Neuronal stem cell (in vitro differentiated cells): ENCODE measurements around the gene PPM1L.
A peak's percentile ranks its signal among the peaks of the same experiment; 100 is the strongest.

Experiments used
- DNase-seq: peaks from one replicate; pipeline ENCODE4 v3.0.0-alpha.2; 2013; ENCODE audit warnings: low spot score
- H2AFZ ChIP-seq: one replicate; pipeline ENCODE4 v1.6.1; 2013; ENCODE audit warnings: mild to moderate bottlenecking, low read length, inconsistent platforms
- H2AK5ac ChIP-seq: 2 replicates; pipeline ENCODE4 v1.6.1; 2013; ENCODE audit warnings: low read depth, mild to moderate bottlenecking, inconsistent platforms, low read length, moderate library complexity, mixed read lengths
- H2BK120ac ChIP-seq: 2 replicates; pipeline ENCODE4 v1.6.1; 2013; ENCODE audit warnings: low read depth, mild to moderate bottlenecking, inconsistent platforms, low read length, moderate library complexity, mixed read lengths
- H2BK12ac ChIP-seq: one replicate; pipeline ENCODE4 v1.6.1; 2013; ENCODE audit warnings: low read length, inconsistent platforms
- H2BK15ac ChIP-seq: 2 replicates; pipeline ENCODE4 v1.6.1; 2013; ENCODE audit warnings: mild to moderate bottlenecking, low read length, inconsistent platforms, mixed read lengths
- H2BK5ac ChIP-seq: one replicate; pipeline ENCODE4 v1.6.1; 2013; ENCODE audit warnings: inconsistent platforms, mild to moderate bottlenecking, low read length, moderate library complexity
- H3K14ac ChIP-seq: one replicate; pipeline ENCODE4 v1.6.1; 2013; ENCODE audit warnings: low read length, inconsistent platforms
- H3K18ac ChIP-seq: 2 replicates; pipeline ENCODE4 v1.6.1; 2013; ENCODE audit warnings: low read length, inconsistent platforms
- H3K23ac ChIP-seq: 2 replicates; pipeline ENCODE4 v1.6.1; 2013; ENCODE audit warnings: low read depth, mild to moderate bottlenecking, mixed read lengths, low read length, inconsistent platforms; ENCODE audit not compliant: poor library complexity
- H3K27ac ChIP-seq: replicated peaks from 3 replicates; pipeline ENCODE4 v1.5.1; 2013; ENCODE audit warnings: low read length, inconsistent platforms
- H3K27me3 ChIP-seq, 3 experiments: 2 replicates each; pipeline ENCODE4 v1.6.1; 2013; ENCODE audit warnings: low read length in 3 of 3, mild to moderate bottlenecking in 2 of 3, inconsistent platforms in 1 of 3, low read depth in 1 of 3, mixed read lengths in 1 of 3, moderate library complexity in 1 of 3; ENCODE audit not compliant: control insufficient read depth in 3 of 3, insufficient read depth in 3 of 3
- H3K36me3 ChIP-seq, 2 donors: replicated peaks in 1 of 2; 2 replicates each; pipeline ENCODE4 v1.6.1; 2013; ENCODE audit warnings: low read length in 2 of 2; ENCODE audit not compliant: control insufficient read depth in 2 of 2, insufficient read depth in 2 of 2
- H3K4ac ChIP-seq: 2 replicates; pipeline ENCODE4 v1.6.1; 2013; ENCODE audit warnings: inconsistent platforms, mild to moderate bottlenecking, low read length, moderate library complexity
- H3K4me1 ChIP-seq, 2 donors: 1 replicate in 1 of 2; 2 replicates in 1 of 2; pipeline ENCODE4 v1.6.1; 2013; ENCODE audit warnings: low read length in 2 of 2, low read depth in 1 of 2; ENCODE audit not compliant: control insufficient read depth in 2 of 2, insufficient read depth in 1 of 2
- H3K4me2 ChIP-seq: one replicate; pipeline ENCODE4 v1.6.1; 2013; ENCODE audit warnings: mild to moderate bottlenecking, low read length, inconsistent platforms; ENCODE audit not compliant: insufficient read depth, poor library complexity, severe bottlenecking
- H3K4me3 ChIP-seq, 2 donors: 2 replicates each; pipeline ENCODE4 v1.5.1; 2013; ENCODE audit warnings: low read length in 2 of 2, mild to moderate bottlenecking in 2 of 2, inconsistent platforms in 1 of 2, moderate library complexity in 1 of 2
- H3K79me1 ChIP-seq: one replicate; pipeline ENCODE4 v1.6.1; 2013; ENCODE audit warnings: low read depth, mild to moderate bottlenecking, inconsistent platforms, low read length, moderate library complexity
- H3K9ac ChIP-seq: one replicate; pipeline ENCODE4 v1.6.1; 2013; ENCODE audit warnings: mild to moderate bottlenecking, low read depth, low read length, inconsistent platforms; ENCODE audit not compliant: poor library complexity
- H3K9me3 ChIP-seq, 2 donors: replicated peaks in 1 of 2; 2 replicates each; pipeline versions ENCODE3 to v1.6.1; 2013; ENCODE audit warnings: low read length in 2 of 2, mild to moderate bottlenecking in 2 of 2, inconsistent platforms in 1 of 2, low read depth in 1 of 2, mixed read lengths in 1 of 2, moderate library complexity in 1 of 2; ENCODE audit not compliant: control insufficient read depth in 2 of 2, insufficient read depth in 1 of 2
- H4K8ac ChIP-seq: one replicate; pipeline ENCODE4 v1.6.1; 2013; ENCODE audit warnings: low read depth, mild to moderate bottlenecking, inconsistent platforms, low read length, moderate library complexity
- H4K91ac ChIP-seq: one replicate; pipeline ENCODE4 v1.6.1; 2013; ENCODE audit warnings: low read length, low read depth, mild to moderate bottlenecking, inconsistent platforms; ENCODE audit not compliant: poor library complexity
- WGBS, 2 donors: extraction: QIAGEN DNeasy Blood & Tissue Kit; methylation state at CpG; one replicate each; pipeline ENCODE4 v1.1.7; 2013; ENCODE audit warnings: missing lambda C conversion rate in 2 of 2, mixed read lengths in 1 of 2; ENCODE audit not compliant: insufficient read length in 2 of 2, insufficient replicate concordance in 1 of 2; ENCODE audit errors: extremely low coverage in 2 of 2; 5-methylcytosine and 5-hydroxymethylcytosine counted together

The PPM1L gene

DNA sequence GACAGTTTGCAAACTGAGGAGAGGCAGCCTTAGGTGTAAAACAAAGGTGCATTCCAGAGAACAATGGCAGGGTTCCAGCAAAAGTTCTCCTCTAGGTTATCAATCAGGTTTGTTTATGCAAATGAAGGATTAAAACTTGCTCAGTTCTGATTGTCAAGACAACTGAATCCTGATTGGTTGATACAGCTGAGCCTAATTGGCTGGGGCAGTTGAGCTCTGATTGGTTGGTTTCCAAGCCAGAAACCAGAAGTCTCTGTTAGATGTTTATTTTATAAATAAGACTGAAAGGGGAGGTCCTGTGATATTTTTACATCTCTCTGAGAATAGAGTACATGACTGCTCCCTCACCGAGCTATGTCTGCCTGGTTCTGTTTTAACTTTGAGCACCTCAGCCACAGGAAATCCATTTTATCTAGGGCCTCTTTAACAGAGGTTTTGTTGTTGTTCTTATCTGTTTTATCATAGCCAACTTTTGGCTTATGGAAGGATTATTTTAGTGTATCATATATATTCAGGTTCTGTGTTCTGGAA, 37.8 kb downstream of the PPM1L start:
- H3K14ac ChIP-seq: no peak overlapping the region
- H4K8ac ChIP-seq: no peak overlapping the region
- no peak overlapping the region for H2BK12ac ChIP-seq
- no peak overlapping the region for H2BK5ac ChIP-seq
- no peaks in the 10 kb centered on the region for H3K9me3 ChIP-seq
- H2AK5ac ChIP-seq: no peak overlapping the region
- no peak overlapping the region for H3K23ac ChIP-seq
- no peaks in the 10 kb centered on the region for H3K27me3 ChIP-seq
- H3K4me2 ChIP-seq: no peak overlapping the region
- WGBS, 2 donors: no CpG with 5 or more reads among the region's 1 CpG
- no peak overlapping the region for H3K9ac ChIP-seq
- H4K91ac ChIP-seq: no peak overlapping the region
- H2AFZ ChIP-seq: no peak overlapping the region
- H3K18ac ChIP-seq: no peak overlapping the region
- no peak overlapping the region for H2BK120ac ChIP-seq
- no peak overlapping the region for H3K27ac ChIP-seq
- no peaks in the 10 kb centered on the region for H3K79me1 ChIP-seq
- no peaks in the 10 kb centered on the region for H3K36me3 ChIP-seq
- H3K4ac ChIP-seq: no peak overlapping the region
- no peak for DNase-seq
- H3K4me3 ChIP-seq: no peak overlapping the region
- H2BK15ac ChIP-seq: no peak overlapping the region
- H3K4me1 ChIP-seq: peaks cover 0 to 6% of the 10 kb centered on the region in 2 donors

DNA sequence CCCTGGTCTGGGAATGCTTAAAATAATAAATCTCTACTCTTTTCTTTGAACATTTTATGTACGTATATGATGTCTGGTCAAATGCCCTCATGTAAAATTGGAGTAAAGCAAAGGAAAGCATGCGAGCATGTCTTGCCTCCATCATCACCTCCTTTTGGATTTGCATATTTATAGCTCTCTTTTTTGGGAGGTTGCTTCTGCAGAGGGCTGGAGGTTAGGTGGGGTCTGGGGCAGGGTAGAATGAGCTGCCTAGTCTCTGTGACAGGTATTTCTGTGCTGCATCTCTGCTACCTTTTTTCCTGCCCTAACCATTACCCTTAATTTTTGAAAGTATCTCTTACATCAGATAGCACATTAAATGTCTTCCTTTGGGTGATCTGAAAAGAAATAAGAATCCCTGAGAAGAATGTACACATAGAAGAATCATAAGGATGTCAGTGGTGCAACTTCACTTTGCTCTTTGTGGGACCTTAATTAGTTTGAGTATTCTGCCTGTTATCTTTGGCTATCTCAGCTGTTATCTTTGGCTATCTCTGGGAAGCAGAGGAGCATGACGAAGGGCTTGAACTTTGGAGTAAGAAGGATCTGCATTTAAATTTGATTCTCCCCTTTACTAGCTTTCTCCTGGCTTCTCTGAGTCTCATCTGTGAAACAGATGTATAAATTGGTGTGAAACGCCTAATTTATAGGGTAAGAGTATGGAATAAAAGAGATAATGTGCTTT, 40.2 kb downstream of the PPM1L start:
- H3K79me1 ChIP-seq: no peaks in the 10 kb centered on the region
- H3K4me3 ChIP-seq: no peak overlapping the region
- no peak overlapping the region for H2AK5ac ChIP-seq
- no peak overlapping the region for H2BK120ac ChIP-seq
- no peak overlapping the region for H3K18ac ChIP-seq
- no peak overlapping the region for H3K4me2 ChIP-seq
- peaks cover 0 to 6% of the 10 kb centered on the region in 2 donors for H3K4me1 ChIP-seq
- H2BK12ac ChIP-seq: no peak overlapping the region
- no peak overlapping the region for H3K4ac ChIP-seq
- no peaks in the 10 kb centered on the region for H3K27me3 ChIP-seq
- no peak overlapping the region for H3K14ac ChIP-seq
- H4K91ac ChIP-seq: no peak overlapping the region
- H3K9me3 ChIP-seq: no peaks in the 10 kb centered on the region
- DNase-seq: no peak
- H4K8ac ChIP-seq: no peak overlapping the region
- H3K27ac ChIP-seq: no peak overlapping the region
- H3K23ac ChIP-seq: no peak overlapping the region
- H3K36me3 ChIP-seq: no peaks in the 10 kb centered on the region
- no peak overlapping the region for H2BK5ac ChIP-seq
- H3K9ac ChIP-seq: no peak overlapping the region
- no peak overlapping the region for H2AFZ ChIP-seq
- H2BK15ac ChIP-seq: no peak overlapping the region
- WGBS, 2 donors: no CpG with 5 or more reads among the region's 4 CpGs

DNA sequence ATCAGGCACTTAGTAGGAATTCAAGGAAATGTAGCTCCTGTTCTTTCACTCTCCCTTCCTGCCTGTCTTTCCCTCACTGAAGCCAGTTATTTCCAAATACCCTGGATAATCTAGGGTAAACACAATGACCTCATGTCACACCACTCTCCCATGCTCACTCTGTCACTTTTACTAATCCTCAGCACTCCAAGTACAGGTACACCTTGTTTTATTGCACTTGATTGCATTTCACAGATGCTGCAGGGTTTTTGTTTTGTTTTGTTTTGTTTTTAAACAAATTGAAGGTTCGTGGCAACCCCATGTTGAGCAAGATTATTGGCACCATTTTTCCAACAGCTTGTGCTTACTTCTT, 40.8 kb downstream of the PPM1L start:
- Histone ChIP-seq H3K4me2 (no peak overlapping the region), H3K9ac (no peak overlapping the region), H3K27ac (no peak overlapping the region), H2AFZ (no peak overlapping the region), H4K8ac (no peak overlapping the region), H3K36me3 (no peaks in the 10 kb centered on the region), H2AK5ac (no peak overlapping the region), H3K23ac (no peak overlapping the region), H3K4ac (no peak overlapping the region), H4K91ac (no peak overlapping the region), H3K79me1 (no peaks in the 10 kb centered on the region), H3K4me1 (peaks cover 0 to 6% of the 10 kb centered on the region in 2 donors), H3K14ac (no peak overlapping the region), H2BK5ac (no peak overlapping the region), H3K18ac (no peak overlapping the region), H2BK120ac (no peak overlapping the region), H3K27me3 (no peaks in the 10 kb centered on the region), H3K4me3 (no peak overlapping the region), H2BK12ac (no peak overlapping the region), H3K9me3 (no peaks in the 10 kb centered on the region), H2BK15ac (no peak overlapping the region)
- DNase-seq: no peak
- no CpG with 5 or more reads among the region's 1 CpG for WGBS, 2 donors

DNA sequence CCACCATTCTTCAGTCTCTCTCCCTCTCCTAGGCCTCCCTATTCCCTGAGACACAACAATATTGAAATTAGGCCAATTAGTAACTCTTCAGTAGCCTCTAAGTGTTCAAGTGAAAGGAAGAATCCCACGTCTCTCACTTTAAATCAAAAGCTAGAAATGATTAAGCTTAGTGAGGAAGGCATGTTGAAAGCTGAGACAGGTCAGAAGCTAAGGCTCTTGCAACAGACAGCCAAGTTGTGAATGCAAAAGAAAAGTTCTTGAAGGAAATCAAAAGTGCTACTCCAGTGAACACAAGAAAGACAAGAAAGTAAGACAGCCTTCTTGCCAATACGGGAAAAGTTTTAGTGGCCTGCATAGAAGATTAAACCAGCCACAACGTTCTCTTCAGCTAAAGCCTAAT, 41.3 kb downstream of the PPM1L start:
- H3K18ac ChIP-seq: no peak overlapping the region
- no peak overlapping the region for H4K91ac ChIP-seq
- H2BK15ac ChIP-seq: no peak overlapping the region
- H3K4ac ChIP-seq: no peak overlapping the region
- no peak for DNase-seq
- no peak overlapping the region for H3K9ac ChIP-seq
- H3K9me3 ChIP-seq: no peaks in the 10 kb centered on the region
- no peaks in the 10 kb centered on the region for H3K79me1 ChIP-seq
- H2AFZ ChIP-seq: no peak overlapping the region
- no peak overlapping the region for H3K14ac ChIP-seq
- H3K27ac ChIP-seq: peak overlapping the region; percentile 5
- no peak overlapping the region for H4K8ac ChIP-seq
- no CpG with 5 or more reads among the region's 3 CpGs for WGBS, 2 donors
- no peak overlapping the region for H3K4me2 ChIP-seq
- no peak overlapping the region for H2AK5ac ChIP-seq
- H3K27me3 ChIP-seq: no peaks in the 10 kb centered on the region
- H3K4me1 ChIP-seq: peaks cover 0 to 9% of the 10 kb centered on the region in 2 donors
- no peak overlapping the region for H3K23ac ChIP-seq
- H2BK5ac ChIP-seq: no peak overlapping the region
- no peak overlapping the region for H2BK120ac ChIP-seq
- no peaks in the 10 kb centered on the region for H3K36me3 ChIP-seq
- H3K4me3 ChIP-seq: no peak overlapping the region
- H2BK12ac ChIP-seq: no peak overlapping the region
